ENCODE data around the gene SULT1C2. TPM values are rescaled to one million over a fixed set of nuclear protein-coding genes. Genes with fewer than 3 reads are reported as not detected.
A peak's percentile ranks its signal among the peaks of the same experiment; 100 is the strongest.

Gene SULT1C2
- total RNA-seq, 1 donor from 2014 or later = not detected

DNA sequence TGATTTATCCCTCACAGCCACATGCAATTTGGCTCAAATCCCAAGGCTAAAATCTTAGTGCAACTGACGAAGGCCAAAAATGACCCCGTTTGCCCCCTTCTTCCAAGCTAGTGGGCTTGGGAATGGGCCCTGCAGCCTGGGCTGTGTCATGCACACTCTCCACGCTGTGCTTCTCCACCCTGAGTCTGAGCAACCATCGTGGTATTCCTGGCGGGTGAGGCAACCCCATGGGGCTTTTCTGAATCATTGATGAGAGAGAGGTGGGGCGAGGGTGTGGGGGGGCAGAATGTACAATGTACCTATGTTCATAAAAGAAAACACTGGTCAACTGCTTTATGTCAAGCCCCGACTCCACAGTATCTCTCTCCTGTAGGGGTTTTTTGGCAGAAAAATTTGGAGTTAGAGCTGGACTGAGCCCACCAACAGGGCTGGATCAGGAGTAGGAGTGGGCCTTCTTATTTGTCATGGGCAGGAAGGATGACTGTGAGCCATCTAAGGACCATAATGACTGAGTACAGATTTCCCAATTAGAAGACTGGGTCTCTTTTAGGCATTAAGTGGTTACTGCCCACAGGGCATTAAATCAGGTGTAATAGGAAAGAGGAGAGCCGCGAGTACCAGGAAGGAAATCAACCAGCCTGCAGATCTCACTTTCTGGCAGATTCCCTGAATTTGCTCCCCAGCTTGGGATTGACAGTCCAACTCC lies 8.9 kb downstream of the SULT1C2 start:
- DNase-seq = no peak

DNA sequence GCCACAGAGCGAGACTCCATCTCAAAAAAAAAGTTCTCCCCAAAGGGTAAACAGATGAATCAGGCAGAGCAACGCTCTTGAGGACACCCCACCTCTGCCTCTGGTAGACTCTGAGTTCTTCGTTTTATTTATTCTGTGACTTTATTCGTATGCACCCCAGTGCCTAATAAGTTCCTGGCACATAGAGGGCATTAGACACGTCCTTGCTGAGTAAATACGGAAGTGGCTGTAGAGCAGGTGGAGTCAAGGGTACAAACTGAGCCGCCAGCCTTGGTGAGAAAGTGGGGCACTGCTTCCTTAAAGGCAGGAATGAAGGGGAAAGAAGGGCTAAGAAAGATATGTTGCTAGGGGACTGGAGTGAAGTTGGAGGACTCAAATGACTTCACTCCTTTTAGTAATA lies 12.9 kb downstream of the SULT1C2 start:
- DNase-seq = no peak

DNA sequence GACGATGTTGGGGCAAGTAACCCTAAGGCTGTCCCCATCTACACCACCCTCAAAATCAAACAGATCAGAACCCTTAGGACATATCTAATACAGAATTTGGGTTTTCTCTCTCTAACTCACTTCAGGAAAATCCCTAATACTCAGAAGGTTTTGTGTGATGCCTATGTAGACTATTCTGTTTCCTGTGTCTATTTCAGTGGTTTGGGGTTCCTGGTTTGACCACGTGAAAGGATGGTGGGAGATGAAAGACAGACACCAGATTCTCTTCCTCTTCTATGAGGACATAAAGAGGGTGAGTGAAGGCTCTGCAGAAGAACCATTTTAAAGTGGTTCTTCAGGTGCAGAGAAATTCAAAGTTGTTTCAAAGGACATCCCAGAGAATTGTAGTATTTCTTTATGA lies 16.3 kb downstream of the SULT1C2 start:
- DNase-seq = no peak

DNA sequence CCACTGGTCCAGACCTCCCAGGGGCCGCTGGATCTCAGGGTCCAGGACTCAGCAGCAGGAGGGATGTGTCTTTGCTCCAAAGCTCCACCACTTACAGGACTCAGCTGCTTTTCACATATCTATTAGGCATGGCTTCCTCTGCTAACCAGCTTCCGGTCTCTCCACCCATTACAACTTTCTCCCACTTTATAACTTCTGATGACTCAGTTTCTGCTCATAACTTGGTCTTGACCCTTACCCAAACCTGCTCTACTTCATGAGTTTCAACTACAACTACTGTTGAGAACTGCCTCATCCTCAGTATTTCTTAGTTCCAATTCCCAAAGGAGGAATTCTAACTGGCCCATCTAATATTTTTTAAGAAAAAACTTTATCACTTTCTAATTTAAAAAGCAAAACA lies 17.2 kb downstream of the SULT1C2 start:
- no peak for DNase-seq

DNA sequence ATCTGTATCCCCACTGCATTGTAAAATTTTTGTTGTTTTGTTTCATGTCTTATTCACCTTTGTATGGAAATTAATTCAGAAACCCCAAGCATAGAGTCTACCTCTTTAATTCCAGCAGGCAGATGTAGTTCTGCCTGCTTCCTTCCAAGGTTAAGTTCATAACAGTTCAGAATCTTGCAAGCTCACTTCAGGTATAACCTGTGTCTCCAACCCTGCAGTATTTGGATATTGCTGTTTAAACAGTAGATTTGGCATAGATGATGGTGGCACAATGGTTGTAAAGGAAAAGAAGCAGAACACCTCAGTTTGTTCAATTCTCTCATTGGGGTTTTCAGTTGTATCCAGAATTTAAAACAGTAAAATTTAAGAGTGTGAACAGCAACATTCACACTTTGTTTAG lies 21.2 kb downstream of the SULT1C2 start:
- DNase-seq = no peak

DNA sequence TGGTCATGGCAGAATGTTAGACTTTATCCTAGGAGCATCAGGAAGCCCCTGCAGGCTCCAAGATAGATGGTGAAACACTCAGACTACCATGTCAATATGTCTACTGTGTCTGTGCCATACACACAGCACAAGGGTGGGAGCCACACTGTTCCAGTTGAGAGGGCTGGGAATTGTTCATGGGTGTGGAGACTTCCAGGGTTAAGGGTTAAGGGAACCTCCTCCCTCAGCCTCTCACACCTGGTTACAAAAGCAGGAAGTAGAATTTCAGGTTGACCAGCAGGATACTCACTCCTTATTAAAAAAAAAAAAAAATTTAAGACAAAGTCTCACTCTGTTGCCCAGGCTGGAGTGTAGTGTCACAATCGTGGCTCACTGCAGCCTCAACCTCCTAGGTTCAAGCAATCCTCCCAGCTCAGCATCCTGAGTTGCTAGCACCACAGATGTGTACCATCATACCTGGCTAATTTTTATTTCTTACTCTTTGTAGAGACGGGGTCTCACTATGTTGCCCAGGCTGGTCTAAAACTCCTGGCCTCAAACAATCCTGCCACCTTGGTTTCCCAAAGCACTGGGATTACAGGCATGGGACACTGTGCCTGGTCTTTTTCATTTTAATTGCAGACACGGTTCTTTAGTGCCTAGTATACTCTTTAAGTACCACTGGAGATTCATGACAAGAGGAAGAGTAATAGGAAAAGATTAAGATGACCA lies 26.0 kb downstream of the SULT1C2 start:
- no peak for DNase-seq

DNA sequence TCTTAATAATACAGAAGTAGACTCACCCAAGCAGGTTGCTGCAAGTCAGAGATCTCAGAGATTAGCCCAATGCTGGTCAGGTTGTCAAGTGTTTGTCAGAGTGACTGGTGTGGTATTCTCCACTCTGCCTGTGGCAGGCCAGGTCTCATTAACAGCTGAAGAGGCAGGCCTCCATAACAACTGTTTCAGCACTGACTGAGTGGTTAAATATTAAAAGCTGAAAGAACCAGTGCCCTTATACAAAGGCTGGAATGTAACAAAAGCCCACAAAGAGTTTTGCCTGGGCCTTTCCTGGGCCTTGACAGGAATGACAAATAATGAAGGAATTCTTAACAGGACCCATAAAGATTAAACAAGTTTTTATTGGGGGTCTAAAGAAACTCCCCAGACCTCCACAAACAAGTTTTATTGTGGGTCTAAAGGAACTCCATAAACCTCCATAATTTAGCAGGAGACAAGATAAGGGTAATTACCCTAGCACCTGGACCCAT lies 26.8 kb downstream of the SULT1C2 start:
- DNase-seq = no peak

DNA sequence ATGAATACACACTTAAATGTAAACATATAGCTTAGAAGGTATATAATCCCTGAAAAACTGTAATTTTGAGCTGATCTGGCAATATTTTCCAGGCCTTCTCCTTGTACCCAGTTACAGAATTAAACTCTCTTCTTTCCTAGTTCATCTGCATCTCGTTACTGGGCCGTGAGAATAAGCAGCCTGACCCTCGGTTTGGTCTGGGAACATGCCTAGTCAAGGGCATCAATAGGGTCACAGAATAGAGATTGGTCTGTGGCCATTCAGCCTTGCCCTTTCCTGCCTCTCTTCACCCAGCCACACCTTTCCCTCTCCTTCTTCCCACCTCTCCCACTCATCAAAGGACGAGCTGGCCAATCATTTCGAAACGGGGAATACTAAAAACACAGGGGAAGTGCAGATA lies 27.3 kb downstream of the SULT1C2 start:
- no peak for DNase-seq

DNA sequence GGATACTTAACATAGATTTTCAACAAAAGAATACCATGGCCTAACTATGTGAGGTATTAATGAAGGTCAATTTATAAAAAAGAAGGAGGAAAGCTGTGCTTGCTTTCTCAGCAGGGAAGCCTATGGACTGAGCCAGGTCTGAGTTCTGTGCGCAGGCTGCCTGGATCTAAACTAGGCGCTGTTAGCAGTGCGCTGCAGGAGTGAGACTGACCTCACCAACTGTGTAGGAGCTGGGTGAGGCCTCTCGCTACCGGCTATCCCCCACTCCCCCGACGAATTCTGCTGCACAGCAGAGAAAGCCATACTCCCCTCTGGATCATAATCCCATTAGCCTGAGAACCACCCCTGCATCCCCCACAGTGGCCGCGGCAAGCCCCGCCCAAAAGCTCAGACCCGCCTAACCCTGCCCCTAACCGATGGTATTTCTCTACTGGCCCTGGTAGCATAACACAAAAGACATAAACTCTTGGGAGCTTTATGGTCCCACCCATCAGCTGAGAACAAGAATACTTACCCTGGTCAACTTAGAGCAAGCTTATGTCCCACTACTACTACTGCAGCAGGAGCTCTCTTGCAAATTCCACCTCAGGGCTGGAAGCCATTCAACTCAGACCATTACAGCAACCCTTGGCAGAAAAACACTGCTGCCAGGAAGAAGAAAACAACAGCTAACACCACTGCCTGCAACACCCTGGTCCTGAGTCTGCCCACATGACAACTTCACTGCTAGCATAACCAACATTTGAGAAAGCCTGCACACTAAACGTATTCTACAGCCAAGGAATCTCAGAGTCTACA lies 28.0 kb downstream of the SULT1C2 start:
- peak; percentile 4 for DNase-seq

DNA sequence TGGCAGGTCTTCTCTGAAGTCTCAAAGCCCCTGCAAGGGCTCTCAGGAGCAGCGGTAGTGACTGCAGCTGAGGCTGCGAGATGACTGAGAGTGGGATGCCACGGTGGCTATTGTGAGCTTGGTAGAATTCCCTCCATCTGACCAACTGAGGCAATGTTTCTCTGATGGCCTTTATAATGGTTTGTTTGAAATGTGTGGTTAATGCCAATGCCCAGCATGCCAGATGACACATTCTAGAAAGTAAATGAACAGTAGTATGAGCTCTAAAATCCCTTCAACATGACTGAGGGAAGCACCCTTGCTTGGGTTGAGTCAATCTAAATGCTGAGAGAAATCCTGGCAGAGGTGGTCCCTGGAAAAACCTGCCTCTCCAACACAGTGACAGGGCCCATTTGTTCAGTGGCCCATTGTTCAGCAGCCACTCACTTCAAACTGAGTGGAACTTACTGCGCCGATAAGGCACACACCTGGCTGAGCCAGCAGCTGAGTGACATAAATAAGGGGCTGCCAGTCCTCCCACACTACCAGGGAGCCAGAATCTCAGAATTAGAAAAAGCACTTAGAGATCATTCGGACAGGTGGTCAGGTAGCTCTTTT lies 31.7 kb downstream of the SULT1C2 start:
- DNase-seq = no peak

DNA sequence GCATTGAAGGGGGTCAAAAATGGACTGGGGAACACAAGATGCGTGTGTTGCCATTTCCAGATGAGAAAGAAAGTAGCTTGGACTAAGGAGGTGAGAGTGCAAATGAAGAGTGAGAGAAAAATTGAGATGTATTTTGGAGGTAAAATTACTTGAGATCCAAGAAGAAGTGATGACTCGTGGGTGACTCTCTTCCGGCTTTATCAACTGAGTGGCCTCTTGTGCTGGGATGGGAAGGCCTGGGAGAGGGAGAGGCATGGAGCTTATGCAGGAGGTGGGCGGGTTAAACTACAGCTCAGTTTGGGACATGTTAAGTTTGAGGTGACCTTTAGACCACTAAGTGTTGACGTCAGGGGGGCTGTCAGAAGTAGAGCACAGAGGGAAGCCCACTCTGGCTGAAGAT lies 34.9 kb downstream of the SULT1C2 start:
- DNase-seq = peak; percentile 4

DNA sequence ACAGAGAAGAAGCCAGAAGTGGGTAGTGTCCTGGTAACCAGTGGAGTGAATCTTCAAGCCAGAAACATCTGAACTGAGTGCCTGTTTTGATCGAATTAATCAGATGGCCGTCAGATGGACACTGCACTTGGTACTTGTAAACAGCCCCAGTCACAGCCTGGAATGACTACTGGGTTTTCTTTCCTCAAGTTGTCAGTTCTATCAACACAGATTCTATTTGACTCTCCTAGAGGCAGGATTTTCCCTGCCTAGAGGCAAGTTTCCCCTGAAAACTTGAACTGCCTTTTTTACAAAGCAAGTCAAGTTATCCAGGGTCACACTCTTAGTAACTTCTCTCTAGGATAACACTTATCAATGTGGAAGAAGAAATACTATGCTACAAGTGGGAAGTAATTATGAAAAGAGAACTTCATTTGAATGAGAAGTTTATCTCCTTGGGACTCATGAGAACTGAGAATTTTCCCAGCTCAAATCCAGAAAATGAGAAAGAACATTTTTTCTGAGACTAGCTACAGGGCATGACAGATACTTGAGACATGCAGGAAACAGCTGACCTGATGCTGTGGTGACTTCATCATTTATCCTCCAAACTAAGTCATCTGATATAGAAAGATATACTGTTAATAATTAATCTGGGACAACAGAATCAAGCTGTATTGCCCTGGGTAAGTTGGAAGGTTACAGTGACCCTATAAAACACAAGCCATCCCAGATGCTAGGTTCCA lies 36.0 kb downstream of the SULT1C2 start:
- DNase-seq = peak; percentile 38

DNA sequence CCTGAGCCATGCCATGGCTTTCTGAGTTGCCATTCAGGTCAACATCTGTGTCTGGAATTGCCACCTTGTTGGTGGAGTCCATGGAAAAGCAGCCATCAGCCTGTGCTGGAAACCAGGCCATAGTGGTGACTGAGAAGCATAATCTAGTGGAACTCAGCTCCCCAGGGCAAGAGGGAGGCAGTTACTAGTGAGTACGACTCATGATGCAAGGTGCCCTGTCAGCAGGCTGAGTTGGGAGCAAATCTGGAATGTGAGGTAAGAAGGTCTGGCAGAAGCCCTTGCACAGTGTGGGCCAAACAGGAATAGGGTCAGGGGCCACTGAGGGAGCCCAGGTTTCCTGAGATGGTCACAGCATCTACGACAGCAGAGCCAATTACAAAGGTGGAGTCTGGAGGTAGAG lies 37.1 kb downstream of the SULT1C2 start:
- no peak for DNase-seq

DNA sequence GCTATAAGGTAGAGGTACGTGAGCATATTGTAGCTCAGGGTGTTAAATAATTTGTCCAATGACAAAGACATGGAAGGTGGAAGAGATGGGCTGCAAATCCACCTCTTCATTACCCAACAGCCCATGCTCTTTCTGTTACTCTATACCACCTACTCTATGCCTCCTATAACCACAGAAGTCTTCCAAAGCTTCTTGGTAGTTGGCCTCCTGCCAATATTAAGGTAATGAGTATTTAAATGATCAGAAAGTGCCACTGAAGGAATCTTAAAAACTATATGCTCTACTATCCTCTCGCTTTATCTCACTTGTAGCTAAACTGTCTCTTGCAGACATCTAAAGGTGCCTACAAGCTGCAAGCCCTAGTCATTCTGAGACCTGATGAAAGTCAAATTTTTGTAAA lies 41.1 kb downstream of the SULT1C2 start:
- DNase-seq = no peak

DNA sequence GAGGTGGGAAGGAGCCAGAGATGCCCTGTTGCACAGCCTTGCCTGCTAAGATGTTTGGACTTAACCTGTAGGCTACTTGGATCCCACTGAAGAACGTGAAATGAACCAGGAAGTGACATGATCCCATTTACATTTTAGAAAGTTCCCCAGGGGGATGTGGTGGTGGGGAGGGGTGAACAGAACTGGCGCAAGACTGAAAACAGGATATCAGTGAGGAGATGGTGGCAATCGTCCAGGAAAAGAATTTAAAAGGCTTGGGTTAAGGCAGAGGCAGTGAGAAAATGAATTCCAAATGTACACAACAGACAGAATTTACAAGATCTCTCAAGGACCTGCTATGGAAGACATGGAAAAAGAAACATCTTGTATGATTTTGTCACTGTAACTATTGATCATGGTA lies 42.3 kb downstream of the SULT1C2 start:
- DNase-seq = no peak

DNA sequence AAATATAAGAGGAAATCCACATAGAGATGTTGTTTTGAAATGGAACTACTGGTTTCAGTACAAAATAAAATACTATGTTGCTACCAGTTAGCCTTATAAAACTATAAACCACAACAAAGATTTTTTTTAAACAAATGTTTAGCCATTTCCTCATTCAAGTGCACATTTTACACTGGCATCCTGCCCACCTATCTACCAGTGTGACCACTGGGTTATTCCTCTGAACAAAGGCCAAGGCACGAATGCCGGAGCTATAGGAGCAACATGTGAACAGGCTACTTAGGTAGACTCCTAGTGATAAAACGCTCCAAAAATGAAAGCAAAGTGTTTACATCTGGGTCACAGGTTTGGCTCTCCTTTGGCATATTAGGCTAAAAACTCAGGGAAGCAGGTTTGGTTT lies 57.3 kb downstream of the SULT1C2 start:
- DNase-seq = no peak

DNA sequence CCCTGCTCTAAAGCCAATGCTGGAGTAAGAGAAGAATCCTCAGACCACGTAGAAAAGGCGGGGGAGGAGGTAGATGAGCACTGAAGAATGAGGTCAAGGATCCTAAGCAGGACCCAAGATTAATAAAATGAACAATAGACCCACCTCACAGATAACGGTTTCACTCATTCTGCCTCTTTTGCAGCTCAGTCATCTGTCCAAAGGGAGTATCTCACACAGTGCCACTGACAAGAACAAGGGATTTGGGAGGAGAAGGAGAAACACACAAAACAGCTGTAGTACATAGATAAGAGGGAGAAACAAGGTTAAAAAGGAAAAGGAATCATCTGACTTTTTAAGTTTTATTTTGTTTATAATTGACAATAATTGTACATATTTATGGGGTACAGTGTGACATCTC lies 58.1 kb downstream of the SULT1C2 start:
- DNase-seq = no peak

DNA sequence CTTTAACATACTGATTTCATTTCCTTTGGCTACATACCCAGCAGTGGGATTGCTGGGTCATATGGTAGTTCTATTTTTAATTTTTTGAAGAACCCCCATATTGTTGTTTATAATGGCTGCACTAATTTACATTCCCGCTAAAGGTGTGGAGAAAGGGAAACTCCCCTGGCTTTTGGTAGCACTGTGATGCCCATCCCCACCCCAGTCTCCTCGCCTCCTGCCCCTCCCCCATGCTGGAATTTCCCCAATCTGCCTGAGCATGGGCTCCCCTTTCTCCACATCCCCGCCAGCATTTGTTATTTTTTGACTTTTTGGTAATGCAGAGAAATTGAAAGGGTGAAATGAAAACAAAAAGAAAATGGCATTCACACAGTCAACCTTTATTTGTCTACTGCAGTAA lies 59.1 kb downstream of the SULT1C2 start:
- DNase-seq = no peak

DNA sequence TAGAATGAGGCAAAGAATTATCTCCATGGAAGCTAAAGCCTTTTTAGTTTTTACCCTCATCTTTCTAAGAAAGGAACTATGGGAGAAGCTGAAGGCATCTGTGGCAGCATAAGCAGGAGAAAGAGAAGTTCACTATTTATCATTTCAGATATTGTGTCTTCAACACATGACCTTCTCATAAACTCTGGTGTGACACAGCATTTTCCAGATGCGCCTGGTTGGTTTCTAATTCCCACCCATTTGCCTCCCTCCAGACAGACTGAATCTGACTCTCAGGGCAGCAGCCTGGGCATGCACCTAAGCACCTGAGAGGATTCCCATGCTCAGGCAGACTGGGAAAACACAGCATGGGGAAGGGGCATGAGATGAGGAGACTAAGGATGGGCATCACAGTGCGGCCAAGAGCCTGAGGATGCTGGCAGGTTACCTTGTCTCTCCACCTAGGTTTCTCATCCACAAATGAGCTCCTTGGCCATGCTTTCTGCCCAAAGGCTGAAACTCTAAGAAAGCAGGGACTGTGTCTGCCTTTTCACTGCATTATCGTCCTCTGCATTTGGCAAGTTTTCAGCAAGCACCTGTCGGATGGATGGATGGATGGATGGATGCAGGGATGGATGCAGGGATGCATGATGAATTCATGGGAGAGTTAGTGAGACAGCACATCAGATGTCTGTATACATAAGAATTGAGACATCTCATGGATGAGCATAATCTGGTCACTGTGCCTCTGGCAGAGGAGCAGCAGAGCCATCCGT lies 60.3 kb downstream of the SULT1C2 start:
- DNase-seq = no peak

DNA sequence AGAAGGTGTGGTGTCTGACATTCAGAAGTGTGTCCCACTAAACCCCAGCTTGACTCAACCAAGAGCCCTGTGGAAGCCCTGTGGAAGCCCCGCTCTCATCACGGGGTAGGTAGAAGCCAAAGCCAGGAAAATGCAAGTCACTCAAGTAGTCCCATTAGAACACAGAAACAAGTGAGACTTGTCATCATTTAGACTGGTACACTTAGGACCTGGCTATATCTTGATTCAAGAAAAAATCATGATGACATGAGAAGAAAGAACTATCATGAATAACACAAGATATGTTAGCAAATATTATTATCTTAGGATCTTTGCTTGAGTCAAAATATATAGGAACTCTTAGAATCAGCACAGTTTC lies 60.9 kb downstream of the SULT1C2 start:
- no peak for DNase-seq

DNA sequence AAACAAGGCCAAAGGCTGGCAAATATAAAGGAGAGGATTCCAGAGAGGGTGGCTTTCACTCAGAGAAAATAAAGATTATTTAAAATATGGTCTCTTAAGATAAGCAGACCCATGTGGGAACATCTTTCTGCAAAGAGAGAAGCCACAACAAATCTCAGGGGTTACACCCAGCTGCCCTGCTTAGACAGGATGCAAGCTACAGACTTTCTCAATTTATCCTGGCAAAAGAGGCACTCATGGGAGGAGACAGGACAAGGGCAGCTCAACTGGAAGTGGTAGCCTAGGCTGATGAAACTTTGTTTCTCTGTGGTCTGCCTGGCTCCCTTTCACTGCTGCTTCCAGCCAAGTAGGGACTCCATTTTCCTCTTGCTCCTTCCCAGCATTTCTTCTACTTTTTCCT lies 63.2 kb downstream of the SULT1C2 start:
- no peak for DNase-seq

DNA sequence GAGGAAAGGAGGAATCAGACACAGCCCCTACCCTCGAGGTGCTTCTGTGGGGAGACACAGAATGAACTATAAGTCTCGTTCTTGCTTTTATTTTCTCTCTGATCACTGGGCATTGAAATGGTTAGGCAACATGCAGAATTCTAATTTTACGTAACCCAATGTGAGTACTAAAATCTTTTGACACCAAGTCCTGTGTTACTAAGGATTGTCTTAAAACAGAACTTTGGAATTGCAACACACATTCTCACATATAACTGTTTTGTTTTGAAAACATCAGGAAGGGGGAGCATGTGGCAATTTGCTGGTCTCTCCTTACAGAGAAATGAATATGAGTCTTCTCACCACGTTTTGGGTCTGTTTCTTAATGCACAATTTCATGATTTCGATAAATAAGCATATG lies 65.4 kb downstream of the SULT1C2 start:
- no peak for DNase-seq
